Activated CD4-positive, alpha-beta T cell treated with anti-CD3 and anti-CD28 coated beads, Interleukin-2, amount 10 ng/mL, durations not matched to agents 7 days and 5 days (primary cell): Measurements from ENCODE around the gene EXOG. TPM values are rescaled to one million over a fixed set of nuclear protein-coding genes. Genes with fewer than 3 reads are reported as not detected.
A peak's percentile ranks its signal among the peaks of the same experiment; 100 is the strongest.

Experiments
- CTCF ChIA-PET: fragments of 350-600 bp; sonication (Branson Sonifier 250); formaldehyde crosslinking; loops from one replicate; lab custom pipeline; 2021; ENCODE audit warnings: antibody characterized with exemption; lab: Charles Lee
- POLR2A ChIA-PET: fragments of 350-600 bp; sonication (Branson Sonifier 250); formaldehyde crosslinking; loops from one replicate; lab custom pipeline; 2021; ENCODE audit warnings: antibody characterized with exemption; lab: Charles Lee
- DNase-seq: peaks from one replicate; pipeline ENCODE4 v3.0.0-alpha.2; 2020
- H3K27ac Mint-ChIP-seq: one replicate; pipeline ENCODE4 v1.8.0; 2021; ENCODE audit warnings: mild to moderate bottlenecking, moderate library complexity, mixed read lengths
- H3K27me3 Mint-ChIP-seq: one replicate; pipeline ENCODE4 v1.8.0; 2021; ENCODE audit warnings: mixed read lengths
- H3K36me3 Mint-ChIP-seq: one replicate; pipeline ENCODE4 v1.8.0; 2021; ENCODE audit warnings: low read depth, mixed read lengths
- H3K4me1 Mint-ChIP-seq: one replicate; pipeline ENCODE4 v1.8.0; 2021; ENCODE audit warnings: mixed read lengths
- H3K4me3 Mint-ChIP-seq: one replicate; pipeline ENCODE4 v1.8.0; 2021; ENCODE audit warnings: mild to moderate bottlenecking, moderate library complexity, mixed read lengths
- H3K9me3 Mint-ChIP-seq: one replicate; pipeline ENCODE4 v1.8.0; 2021; ENCODE audit warnings: mixed read lengths
- total RNA-seq, 2 experiments: library from RNA; stranded (reverse); gene quantifications; one replicate each; pipeline ENCODE4 v1.2.3, GENCODE V29; 2021

The EXOG gene
- total RNA-seq, 2 experiments from 2014 or later: 25.5 to 28.1 TPM

DNA sequence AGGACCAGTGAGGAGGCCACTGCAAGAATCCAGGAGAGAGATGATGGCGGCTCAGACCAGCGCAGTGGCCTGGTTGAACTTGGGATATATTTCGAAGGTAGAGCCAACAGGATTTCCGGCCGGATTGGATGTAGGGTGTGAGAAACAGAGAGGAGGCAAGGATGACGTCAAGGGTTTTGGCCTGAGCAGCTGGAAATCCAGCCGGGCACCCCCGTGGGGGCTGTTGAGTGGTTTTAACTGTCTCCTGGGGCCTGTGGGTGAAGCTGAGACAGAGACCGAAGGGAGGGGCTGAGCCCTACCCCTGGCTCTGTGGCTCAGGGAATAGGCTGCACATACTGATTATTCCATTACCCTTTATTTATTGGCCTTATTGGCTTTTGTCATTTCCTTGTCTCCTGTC, 45.7 kb downstream of the EXOG start:
- ChIA-PET POLR2A (no interaction called here), CTCF (no interaction called here)
- H3K27me3 Mint-ChIP-seq: peaks cover 2% of the 10 kb centered on the region
- no peaks in the 10 kb centered on the region for H3K9me3 Mint-ChIP-seq
- H3K4me3 Mint-ChIP-seq: no peak overlapping the region
- no peak for DNase-seq
- H3K27ac Mint-ChIP-seq: no peak overlapping the region
- no peaks in the 10 kb centered on the region for H3K36me3 Mint-ChIP-seq
- no peaks in the 10 kb centered on the region for H3K4me1 Mint-ChIP-seq

DNA sequence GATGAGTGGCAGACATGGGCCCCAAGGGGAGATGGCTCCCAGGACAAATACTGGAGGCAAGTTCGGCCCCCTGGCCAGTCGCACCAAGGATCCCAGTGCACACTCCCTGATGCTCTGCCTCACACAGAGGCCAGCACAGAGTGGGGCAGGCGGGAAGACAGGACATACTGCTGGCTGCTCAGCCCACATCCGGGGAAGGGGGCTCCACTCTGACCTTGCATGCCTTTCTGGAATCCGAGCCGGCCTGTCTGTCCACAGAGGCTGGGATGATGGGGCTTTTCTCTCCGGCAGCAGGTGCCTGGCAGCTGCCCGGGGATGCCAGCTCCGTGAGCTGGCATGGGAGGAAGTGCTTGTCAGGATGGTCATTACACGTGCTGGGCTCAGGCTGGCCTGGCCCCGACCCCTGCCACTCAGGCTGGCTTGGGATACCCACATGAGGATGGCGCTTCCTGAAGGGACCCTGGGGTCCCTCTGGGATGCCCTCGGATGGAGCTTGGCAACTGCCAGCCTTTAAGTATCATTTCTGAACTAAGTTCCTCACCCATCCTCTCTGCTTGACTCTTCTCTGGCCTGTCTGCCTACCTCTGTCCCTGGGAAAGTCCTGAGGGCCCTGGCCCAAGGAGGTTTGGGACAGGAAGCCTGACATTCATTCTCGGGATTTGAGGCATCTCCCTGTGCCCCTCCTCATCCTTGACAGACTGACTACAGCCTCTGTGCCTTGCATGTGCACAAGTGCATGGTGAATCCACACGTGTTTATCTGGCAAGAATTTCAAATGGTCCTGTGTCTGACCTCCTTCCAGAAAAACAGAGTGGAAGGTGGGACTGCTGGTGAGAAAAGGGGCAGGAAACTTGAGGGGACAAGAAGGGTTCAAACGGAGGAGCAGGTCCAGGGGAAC, 46.5 kb downstream of the EXOG start:
- H3K27ac Mint-ChIP-seq: no peak overlapping the region
- H3K4me1 Mint-ChIP-seq: no peaks in the 10 kb centered on the region
- no peak for DNase-seq
- H3K27me3 Mint-ChIP-seq: peaks cover 2% of the 10 kb centered on the region
- H3K9me3 Mint-ChIP-seq: no peaks in the 10 kb centered on the region
- ChIA-PET POLR2A (no interaction called here), CTCF (no interaction called here)
- no peaks in the 10 kb centered on the region for H3K36me3 Mint-ChIP-seq
- no peak overlapping the region for H3K4me3 Mint-ChIP-seq

DNA sequence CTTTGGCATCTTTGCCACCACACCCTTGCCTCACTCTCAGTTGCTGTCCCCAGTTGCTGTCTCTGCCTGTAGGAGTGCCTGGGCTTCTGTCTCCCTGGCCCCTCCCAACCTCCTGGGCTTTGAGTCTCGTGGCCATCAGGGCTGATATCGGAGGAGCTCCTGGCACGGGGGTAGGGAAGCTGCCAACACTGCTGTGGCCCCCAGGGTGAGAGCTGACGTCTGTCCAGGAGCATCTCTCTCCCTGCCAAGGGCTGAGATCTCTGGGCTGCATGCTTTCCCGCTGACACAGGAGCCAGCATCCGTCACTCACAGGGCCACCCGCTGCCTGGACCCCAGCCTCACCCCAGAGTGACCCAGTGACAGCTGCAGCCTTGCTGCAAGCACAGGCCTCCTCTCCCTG, 47.4 kb downstream of the EXOG start:
- POLR2A ChIA-PET: no interaction called here
- Mint-ChIP-seq H3K4me1 (peaks cover 4% of the 10 kb centered on the region), H3K27me3 (peaks cover 2% of the 10 kb centered on the region), H3K4me3 (no peak overlapping the region), H3K27ac (no peak overlapping the region), H3K36me3 (no peaks in the 10 kb centered on the region), H3K9me3 (no peaks in the 10 kb centered on the region)
- no peak for DNase-seq
- CTCF ChIA-PET: no interaction called here

DNA sequence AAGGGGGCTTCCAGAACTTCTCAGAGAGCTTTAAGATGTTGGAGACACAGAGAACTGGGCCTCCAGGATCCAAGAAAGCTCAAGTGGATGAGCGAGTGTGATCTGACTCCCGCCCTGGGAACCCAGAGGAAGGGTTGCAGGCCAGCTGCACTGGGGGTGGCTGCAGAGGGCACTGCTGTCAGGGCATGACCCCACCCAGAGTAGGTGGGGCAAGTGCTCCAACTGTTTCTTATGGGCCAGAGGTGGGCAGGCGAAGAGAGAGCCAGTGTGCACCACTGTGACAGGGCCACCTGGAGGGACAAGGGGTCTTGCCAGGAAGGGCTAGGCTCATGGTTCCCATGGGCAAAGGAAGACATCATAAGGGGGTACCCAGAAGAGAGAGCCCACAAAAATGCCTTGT, 48.8 kb downstream of the EXOG start:
- ChIA-PET CTCF (no interaction called here), POLR2A (no interaction called here)
- DNase-seq: no peak
- no peaks in the 10 kb centered on the region for H3K9me3 Mint-ChIP-seq
- no peaks in the 10 kb centered on the region for H3K36me3 Mint-ChIP-seq
- no peak overlapping the region for H3K27ac Mint-ChIP-seq
- peaks cover 2% of the 10 kb centered on the region for H3K27me3 Mint-ChIP-seq
- peaks cover 4% of the 10 kb centered on the region for H3K4me1 Mint-ChIP-seq
- no peak overlapping the region for H3K4me3 Mint-ChIP-seq

DNA sequence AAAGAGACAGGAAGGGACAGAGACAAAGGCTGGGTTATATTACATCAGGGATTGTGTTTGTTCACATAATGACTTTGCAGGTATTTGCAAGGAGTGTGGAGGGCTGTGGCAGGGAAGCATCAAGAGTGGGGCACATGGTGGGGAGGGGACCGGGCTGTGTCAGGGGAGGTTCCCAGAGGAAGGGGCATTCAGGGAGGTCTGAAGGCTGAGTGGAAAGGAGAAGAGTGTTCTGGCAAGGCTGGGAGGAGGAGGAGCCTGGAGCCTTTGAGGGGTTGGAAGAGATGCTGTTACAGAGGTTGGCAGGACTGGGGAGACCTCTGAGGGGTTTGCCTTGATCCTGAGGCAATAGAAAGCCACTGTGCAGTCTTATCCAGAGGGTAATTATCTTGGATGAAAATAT, 49.4 kb downstream of the EXOG start:
- Mint-ChIP-seq H3K4me3 (no peak overlapping the region), H3K36me3 (no peaks in the 10 kb centered on the region), H3K27me3 (peaks cover 2% of the 10 kb centered on the region), H3K9me3 (no peaks in the 10 kb centered on the region), H3K4me1 (peaks cover 4% of the 10 kb centered on the region), H3K27ac (no peak overlapping the region)
- POLR2A ChIA-PET: no interaction called here
- no peak for DNase-seq
- CTCF ChIA-PET: no interaction called here

DNA sequence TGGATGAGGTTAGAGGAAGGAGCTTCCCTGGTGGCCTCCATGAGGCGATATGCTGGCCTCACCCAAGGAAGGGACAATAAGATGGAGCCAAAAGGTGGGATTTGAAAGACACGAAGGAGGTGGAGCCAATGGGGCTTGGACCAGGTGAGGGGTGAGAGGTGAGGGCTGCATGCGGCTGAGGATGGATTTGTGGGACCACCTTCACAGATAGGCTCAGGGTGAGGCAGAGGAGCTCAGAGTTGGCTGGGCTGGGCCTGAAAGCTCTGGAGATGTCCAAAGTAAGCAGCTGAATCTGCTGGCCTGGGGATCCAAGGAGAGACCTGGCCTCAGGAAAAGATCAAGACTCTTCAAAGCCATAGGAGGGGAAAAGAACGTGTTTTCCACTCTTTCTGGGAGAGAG, 49.8 kb downstream of the EXOG start:
- Mint-ChIP-seq H3K36me3 (no peaks in the 10 kb centered on the region), H3K4me1 (peaks cover 4% of the 10 kb centered on the region), H3K27ac (no peak overlapping the region), H3K27me3 (peaks cover 2% of the 10 kb centered on the region), H3K4me3 (no peak overlapping the region), H3K9me3 (no peaks in the 10 kb centered on the region)
- no peak for DNase-seq
- ChIA-PET POLR2A (no interaction called here), CTCF (no interaction called here)

DNA sequence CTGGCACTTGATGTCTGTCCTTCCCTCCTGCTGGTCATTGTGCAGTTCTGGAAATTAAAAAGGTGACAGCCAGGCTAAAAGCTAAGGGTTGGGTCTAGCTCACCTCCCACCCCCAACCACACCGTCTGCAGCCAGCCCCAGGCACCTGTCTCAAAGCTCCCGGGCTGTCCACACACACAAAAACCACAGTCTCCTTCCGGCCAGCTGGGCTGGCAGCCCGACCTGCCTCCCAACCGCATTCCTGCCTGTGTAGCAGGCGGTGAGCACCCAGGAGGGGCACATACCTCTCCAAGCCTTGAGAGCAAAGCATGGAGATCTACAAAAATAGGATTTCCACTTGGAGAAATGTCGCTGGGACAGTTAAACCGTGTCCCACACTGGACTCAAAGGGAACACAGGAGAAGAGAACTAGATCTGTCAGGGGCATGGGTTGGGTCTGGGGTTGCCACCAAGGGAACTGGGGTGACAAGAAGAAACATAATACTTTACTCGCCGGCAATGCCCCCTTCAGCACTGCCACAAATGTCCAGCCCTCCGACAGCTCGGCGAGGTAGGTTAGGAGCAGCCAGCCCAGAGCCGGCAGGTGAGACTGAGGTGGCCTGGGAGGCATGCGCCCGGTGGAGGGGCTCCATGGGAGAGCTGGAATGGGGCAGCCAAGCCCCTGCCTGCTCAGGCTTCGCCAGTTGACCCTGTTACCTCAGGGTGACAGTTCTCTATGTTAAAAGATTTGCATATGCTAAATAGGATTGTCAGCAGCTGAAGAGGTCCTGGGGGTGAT, 52.2 kb downstream of the EXOG start:
- no peaks in the 10 kb centered on the region for H3K36me3 Mint-ChIP-seq

DNA sequence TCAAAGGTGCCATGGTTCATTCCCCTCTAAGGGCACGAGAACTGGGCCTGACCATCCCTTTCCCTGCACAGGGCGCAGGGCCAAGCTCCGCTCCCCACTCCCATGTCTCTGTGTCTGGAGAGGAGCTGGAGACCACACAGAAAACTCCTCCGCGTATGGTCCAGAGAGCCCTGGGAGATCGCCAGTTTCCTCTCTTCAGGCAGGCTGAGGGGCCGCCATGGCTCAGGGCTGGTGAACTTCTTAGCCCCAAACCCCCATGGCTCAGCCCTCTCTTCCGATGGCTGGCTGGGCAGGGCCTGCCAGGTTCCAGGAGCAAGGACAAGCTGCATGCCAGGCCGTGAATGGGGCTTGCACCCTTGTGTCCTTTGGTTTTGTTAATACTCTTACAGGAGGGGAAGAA, 52.9 kb downstream of the EXOG start:
- Mint-ChIP-seq H3K27me3 (peaks cover 2% of the 10 kb centered on the region), H3K36me3 (no peaks in the 10 kb centered on the region), H3K27ac (no peak overlapping the region), H3K9me3 (no peaks in the 10 kb centered on the region), H3K4me1 (peaks cover 4% of the 10 kb centered on the region), H3K4me3 (no peak overlapping the region)
- DNase-seq: no peak
- POLR2A ChIA-PET: no interaction called here
- CTCF ChIA-PET: no interaction called here

More for the DNA sequence above, 52.2 kb downstream of the EXOG start:
- ChIA-PET CTCF (no interaction called here), POLR2A (no interaction called here)
- no peak overlapping the region for H3K4me3 Mint-ChIP-seq
- no peak overlapping the region for H3K27ac Mint-ChIP-seq
- no peak for DNase-seq
- no peaks in the 10 kb centered on the region for H3K9me3 Mint-ChIP-seq
- H3K4me1 Mint-ChIP-seq: peaks cover 4% of the 10 kb centered on the region
- H3K27me3 Mint-ChIP-seq: peaks cover 2% of the 10 kb centered on the region

DNA sequence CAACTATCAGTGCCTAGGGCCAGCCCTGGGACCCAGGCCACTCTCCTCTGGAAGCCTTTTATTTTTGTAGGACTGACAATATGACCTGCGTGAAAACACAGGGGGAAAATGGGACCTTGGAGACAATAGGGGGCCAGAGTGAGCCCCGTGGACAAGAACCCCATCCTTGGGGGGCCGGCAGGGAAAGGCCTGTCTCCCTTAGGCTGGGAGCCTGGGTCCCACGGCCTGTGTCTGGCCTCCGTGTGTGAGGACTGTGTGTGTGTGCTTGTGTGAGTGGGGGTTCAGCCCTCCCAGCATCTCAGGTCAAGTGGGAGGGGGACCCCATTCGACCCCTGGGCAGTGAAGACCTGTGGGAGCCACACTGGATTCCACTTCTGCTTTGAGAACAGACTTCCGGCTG, 53.3 kb downstream of the EXOG start:
- POLR2A ChIA-PET: no interaction called here
- peaks cover 4% of the 10 kb centered on the region for H3K4me1 Mint-ChIP-seq
- H3K36me3 Mint-ChIP-seq: no peaks in the 10 kb centered on the region
- CTCF ChIA-PET: no interaction called here
- H3K27me3 Mint-ChIP-seq: peaks cover 2% of the 10 kb centered on the region
- DNase-seq: no peak
- no peak overlapping the region for H3K4me3 Mint-ChIP-seq
- H3K27ac Mint-ChIP-seq: no peak overlapping the region
- no peaks in the 10 kb centered on the region for H3K9me3 Mint-ChIP-seq

DNA sequence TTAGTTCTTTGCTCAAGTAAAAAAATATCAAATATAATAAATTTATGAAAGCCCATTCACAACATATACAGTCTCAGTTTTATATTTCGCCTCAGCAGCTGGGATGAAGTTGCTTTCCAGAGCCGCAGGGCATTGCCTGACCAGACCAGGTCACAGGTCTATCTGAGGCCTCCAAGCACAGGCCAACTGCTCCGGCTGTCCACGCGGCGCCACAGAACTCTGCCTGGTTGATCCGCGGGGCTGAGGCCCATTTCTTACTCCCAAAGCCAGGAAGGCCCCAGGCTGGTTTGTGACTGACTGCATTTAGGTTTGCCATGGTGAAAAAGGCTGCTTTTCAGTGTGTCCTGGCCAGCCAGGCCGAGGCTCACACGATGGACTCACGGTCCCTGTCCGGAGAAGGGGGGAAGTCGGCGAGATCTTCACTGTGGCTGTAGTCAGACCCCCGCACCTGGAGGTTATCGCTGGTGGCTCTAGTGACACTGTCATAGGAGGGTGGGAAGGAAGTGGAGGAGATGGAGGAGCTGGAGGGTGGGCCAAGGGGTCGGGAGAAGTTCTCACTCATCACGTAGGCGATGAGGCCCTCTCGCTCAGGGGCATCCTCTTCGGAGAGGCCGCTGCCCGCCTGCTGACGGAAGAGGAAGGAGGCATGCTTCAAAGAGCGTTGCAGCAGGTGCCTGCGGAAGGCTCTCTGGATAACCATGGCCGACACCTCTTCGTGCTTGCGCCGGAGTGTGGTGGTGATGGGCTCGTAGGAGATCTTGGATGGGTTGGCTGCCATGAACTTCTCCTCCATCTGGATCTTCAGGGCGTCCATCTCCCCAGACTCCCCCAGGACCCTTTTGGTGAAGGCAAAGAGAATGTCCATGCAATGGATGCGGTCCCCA, 54.1 kb downstream of the EXOG start:
- Mint-ChIP-seq H3K36me3 (no peaks in the 10 kb centered on the region), H3K4me1 (peaks cover 4% of the 10 kb centered on the region), H3K27ac (no peak overlapping the region), H3K4me3 (no peak overlapping the region), H3K9me3 (no peaks in the 10 kb centered on the region), H3K27me3 (peaks cover 2% of the 10 kb centered on the region)
- ChIA-PET POLR2A (no interaction called here), CTCF (no interaction called here)
- DNase-seq: peak; percentile 1

DNA sequence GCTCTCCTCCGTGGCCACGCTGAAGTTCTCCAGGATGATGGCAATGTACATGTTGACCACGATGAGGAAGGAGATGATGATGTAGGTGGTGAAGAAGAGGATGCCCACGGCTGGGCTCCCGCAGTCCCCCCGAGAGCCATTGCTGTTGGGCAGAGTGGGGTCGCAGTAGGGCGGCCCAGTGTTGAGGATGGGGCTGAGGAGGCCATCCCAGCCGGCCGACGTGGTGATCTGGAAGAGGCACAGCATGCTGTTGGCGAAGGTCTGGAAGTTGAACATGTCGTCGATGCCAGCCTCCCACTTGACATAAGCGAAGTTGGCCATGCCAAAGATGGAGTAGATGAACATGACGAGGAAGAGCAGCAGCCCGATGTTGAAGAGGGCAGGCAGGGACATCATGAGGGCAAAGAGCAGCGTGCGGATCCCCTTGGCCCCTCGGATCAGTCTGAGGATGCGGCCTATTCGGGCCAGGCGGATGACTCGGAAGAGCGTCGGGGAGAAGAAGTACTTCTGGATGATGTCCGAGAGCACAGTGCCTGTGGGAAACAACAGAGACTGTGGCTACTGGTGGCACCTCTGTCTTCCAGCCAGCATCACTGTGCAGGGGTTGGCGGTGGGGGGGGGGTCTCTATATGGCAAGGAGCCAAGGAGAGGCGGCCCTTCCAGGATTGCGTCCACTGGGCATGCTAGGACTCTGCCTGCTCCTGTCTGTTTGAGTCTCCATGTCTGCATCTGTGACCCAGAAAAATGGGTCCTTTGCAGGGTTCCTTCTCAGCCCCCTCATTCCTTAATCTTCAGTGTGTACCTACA, 55.1 kb downstream of the EXOG start:
- DNase-seq: no peak

DNA sequence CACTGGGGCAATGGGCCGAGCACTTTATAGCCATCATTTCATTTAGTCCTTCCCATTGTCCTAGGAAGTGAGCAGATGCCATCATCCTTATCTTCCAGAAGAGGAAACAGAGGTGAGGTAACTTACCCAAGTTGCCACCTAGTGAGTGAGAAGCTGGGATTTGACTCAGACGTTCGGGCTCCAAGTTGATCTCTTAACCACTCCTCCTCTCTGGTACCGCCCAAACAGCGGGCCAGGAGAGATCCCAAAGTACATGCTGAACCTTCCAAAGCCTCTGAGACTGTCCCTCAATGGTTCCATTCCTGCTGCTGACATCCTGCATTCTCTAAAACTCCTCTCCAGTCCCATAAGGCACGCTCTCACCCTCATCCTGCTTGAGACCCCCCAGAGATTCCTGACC, 56.2 kb downstream of the EXOG start:
- H3K4me1 Mint-ChIP-seq: peaks cover 4% of the 10 kb centered on the region
- no peaks in the 10 kb centered on the region for H3K9me3 Mint-ChIP-seq
- ChIA-PET CTCF (no interaction called here), POLR2A (no interaction called here)
- DNase-seq: no peak
- H3K36me3 Mint-ChIP-seq: no peaks in the 10 kb centered on the region
- H3K27ac Mint-ChIP-seq: no peak overlapping the region
- no peak overlapping the region for H3K4me3 Mint-ChIP-seq
- H3K27me3 Mint-ChIP-seq: no peaks in the 10 kb centered on the region

More for the DNA sequence above, 55.1 kb downstream of the EXOG start:
- ChIA-PET POLR2A (no interaction called here), CTCF (no interaction called here)
- H3K36me3 Mint-ChIP-seq: no peaks in the 10 kb centered on the region
- no peak overlapping the region for H3K27ac Mint-ChIP-seq
- H3K27me3 Mint-ChIP-seq: peaks cover 1% of the 10 kb centered on the region
- no peaks in the 10 kb centered on the region for H3K9me3 Mint-ChIP-seq
- peaks cover 4% of the 10 kb centered on the region for H3K4me1 Mint-ChIP-seq
- no peak overlapping the region for H3K4me3 Mint-ChIP-seq
